ENCODE data around the gene AIP. TPM values are rescaled to one million over a fixed set of nuclear protein-coding genes. Genes with fewer than 3 reads are reported as not detected.

Gene AIP
- total RNA-seq, 1 donor from 2014 or later = 58.8 TPM

DNA sequence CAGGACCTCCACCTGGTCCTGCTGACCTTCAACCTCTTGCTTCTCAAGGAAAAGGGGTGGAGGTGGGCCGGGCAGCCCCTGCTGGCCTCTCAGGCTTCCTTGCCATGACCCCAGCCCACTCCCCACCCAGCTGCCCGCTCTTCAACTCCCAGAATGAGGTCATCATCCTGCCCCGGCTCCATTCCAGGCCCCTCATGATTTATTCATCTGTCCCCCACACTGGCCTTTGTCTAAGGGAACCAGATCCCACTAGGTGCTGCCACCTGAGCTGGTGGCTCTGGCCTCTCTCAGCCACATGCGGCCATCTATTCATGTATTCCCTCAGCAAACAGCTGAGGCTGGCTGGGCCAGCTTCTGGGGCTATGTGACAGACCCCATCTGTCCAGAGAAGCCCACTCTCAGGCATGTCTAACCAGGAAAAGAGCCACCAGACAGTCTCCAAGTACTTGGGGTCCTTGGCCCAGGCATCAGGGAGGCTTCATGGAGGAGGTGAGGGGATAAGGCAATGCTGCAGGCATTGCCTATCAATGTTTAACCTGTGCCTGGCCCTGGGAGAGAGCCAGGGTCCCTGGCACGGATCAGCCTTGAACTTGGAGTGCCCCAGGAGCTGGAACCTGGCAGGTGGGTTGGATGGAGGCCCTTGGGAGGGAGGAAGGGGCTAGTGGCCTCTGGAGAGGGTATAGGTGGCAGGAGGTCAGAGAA is 42.6 kb downstream of the AIP start:
- DNase-seq (ENCODE audit: low spot score) = no peak
- Mint-ChIP-seq H3K27me3 (ENCODE audit: low read depth) (peaks cover 12% of the 10 kb centered on the region), H3K36me3 (ENCODE audit: low read depth) (no peaks in the 10 kb centered on the region), H3K4me3 (ENCODE audit: unreplicated experiment) (no peak overlapping the region), H3K9me3 (ENCODE audit: low read depth) (no peaks in the 10 kb centered on the region), H3K27ac (ENCODE audit: unreplicated experiment) (no peak overlapping the region), H3K4me1 (ENCODE audit: low read depth) (no peaks in the 10 kb centered on the region)
- TF ChIP-seq, protein P1, sequence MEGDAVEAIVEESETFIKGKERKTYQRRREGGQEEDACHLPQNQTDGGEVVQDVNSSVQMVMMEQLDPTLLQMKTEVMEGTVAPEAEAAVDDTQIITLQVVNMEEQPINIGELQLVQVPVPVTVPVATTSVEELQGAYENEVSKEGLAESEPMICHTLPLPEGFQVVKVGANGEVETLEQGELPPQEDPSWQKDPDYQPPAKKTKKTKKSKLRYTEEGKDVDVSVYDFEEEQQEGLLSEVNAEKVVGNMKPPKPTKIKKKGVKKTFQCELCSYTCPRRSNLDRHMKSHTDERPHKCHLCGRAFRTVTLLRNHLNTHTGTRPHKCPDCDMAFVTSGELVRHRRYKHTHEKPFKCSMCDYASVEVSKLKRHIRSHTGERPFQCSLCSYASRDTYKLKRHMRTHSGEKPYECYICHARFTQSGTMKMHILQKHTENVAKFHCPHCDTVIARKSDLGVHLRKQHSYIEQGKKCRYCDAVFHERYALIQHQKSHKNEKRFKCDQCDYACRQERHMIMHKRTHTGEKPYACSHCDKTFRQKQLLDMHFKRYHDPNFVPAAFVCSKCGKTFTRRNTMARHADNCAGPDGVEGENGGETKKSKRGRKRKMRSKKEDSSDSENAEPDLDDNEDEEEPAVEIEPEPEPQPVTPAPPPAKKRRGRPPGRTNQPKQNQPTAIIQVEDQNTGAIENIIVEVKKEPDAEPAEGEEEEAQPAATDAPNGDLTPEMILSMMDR (IDR thresholded peaks at IDR 0.05) = no peak

DNA sequence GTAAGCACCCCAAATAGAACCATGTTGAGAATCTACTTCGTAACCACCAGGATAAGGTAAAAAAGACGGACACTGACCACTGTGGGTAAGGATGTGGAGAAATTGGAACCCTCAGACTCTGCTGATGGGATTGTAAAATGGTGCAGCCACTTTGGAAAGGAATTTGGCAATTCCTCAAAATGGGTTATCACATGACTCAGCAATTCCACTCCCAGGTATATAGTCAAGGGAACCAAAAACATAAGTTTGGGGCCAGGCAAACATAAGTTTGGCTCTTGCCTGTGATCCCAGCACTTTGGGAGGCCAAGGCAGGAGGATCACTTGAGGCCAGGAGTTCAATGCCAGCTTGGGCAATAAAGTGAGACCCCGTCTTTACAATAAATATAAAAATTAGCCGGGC is 45.5 kb downstream of the AIP start:
- Mint-ChIP-seq H3K4me1 (ENCODE audit: low read depth) (no peaks in the 10 kb centered on the region), H3K27me3 (ENCODE audit: low read depth) (peaks cover 12% of the 10 kb centered on the region), H3K4me3 (ENCODE audit: unreplicated experiment) (no peak overlapping the region), H3K36me3 (ENCODE audit: low read depth) (no peaks in the 10 kb centered on the region), H3K9me3 (ENCODE audit: low read depth) (no peaks in the 10 kb centered on the region), H3K27ac (ENCODE audit: unreplicated experiment) (no peak overlapping the region)
- TF ChIP-seq, protein P1 (IDR thresholded peaks at IDR 0.05) = no peak
- DNase-seq (ENCODE audit: low spot score) = no peak

DNA sequence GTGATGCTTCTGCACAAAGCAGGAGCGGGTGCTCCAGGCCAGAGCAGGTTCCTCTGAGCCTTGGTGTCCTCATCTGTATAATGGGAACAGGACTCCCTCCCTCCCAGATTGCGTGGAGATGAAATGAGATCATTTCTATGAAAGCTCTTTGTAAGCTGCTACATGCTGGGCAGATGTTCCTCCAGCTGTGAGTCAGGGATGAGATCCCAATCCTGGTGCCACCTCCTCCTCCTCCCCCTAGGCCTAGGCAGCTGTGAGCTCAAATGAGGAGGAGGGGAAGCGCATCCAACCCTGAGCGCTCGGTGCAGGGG is 47.4 kb downstream of the AIP start:
- no peaks in the 10 kb centered on the region for H3K4me1 Mint-ChIP-seq (ENCODE audit: low read depth)
- no peaks in the 10 kb centered on the region for H3K36me3 Mint-ChIP-seq (ENCODE audit: low read depth)
- TF ChIP-seq, protein P1 (IDR thresholded peaks at IDR 0.05) = no peak
- H3K27ac Mint-ChIP-seq (ENCODE audit: unreplicated experiment) = no peak overlapping the region
- peaks cover 6% of the 10 kb centered on the region for H3K27me3 Mint-ChIP-seq (ENCODE audit: low read depth)
- peaks cover 9% of the 10 kb centered on the region for H3K9me3 Mint-ChIP-seq (ENCODE audit: low read depth)
- no peak overlapping the region for H3K4me3 Mint-ChIP-seq (ENCODE audit: unreplicated experiment)
- no peak for DNase-seq (ENCODE audit: low spot score)

DNA sequence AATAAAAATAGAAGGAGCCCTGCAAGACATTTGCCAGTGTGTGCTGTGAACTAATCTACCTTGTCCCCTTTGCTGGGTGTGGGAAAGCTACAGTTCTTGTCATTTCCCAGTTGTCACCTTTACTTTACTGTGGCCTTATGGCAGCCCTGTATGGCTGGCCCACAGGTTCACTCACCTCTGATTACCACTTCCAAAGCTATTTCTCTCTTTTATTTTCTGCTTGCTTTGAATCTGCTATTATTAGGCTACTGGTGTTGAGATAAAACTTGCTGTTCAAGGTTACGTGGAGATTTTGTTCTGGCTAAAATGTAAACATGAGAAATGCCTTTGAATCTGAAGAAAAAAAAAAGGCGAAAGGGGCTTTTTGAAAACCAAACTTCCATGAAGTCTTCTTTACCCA is 50.1 kb downstream of the AIP start:
- Mint-ChIP-seq H3K9me3 (ENCODE audit: low read depth) (peaks cover 9% of the 10 kb centered on the region), H3K27me3 (ENCODE audit: low read depth) (peaks cover 2% of the 10 kb centered on the region), H3K27ac (ENCODE audit: unreplicated experiment) (no peak overlapping the region), H3K36me3 (ENCODE audit: low read depth) (no peaks in the 10 kb centered on the region), H3K4me3 (ENCODE audit: unreplicated experiment) (no peak overlapping the region), H3K4me1 (ENCODE audit: low read depth) (no peaks in the 10 kb centered on the region)
- no peak for DNase-seq (ENCODE audit: low spot score)
- TF ChIP-seq, protein P1 (IDR thresholded peaks at IDR 0.05) = no peak

DNA sequence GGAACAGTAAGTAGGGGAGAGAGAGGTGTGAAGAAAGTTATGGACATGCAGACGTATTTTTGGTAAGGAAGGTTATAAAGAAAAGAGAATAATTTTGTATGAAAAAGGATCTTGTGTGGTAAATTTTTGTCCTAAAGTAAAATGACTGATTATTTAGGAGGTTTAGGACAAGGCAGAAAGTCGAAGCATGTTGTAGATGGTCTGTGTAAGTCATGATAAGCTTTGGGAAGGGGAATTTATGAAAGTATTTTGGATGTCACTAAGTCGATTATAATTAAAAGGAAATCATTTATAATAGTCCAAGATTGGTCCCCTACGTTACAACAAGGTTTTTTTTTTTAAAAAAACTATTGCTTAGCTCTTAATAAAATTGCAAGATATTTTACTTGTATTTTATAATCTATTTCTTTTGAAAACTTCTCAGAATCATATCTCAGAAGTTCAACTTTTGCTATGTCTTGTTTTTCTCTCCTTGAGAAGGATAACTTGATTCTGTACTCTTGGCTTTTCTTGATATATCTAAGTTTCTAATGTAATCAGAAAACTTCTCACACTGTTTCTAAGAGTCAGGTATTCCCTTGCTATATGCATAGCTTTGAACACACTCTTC is 51.3 kb downstream of the AIP start:
- TF ChIP-seq, protein P1 (IDR thresholded peaks at IDR 0.05) = no peak
- Mint-ChIP-seq H3K4me3 (ENCODE audit: unreplicated experiment) (no peak overlapping the region), H3K9me3 (ENCODE audit: low read depth) (peaks cover 9% of the 10 kb centered on the region), H3K36me3 (ENCODE audit: low read depth) (no peaks in the 10 kb centered on the region), H3K4me1 (ENCODE audit: low read depth) (no peaks in the 10 kb centered on the region), H3K27ac (ENCODE audit: unreplicated experiment) (no peak overlapping the region), H3K27me3 (ENCODE audit: low read depth) (no peaks in the 10 kb centered on the region)
- no peak for DNase-seq (ENCODE audit: low spot score)
